Liver (tissue), 3 donors: ENCODE measurements around the gene PXDN.

Experiments
- EGR1 ChIP-seq, 2 donors: IDR thresholded peaks; 2 replicates each; pipeline ENCODE4 v1.6.1; 2016 to 2018; ENCODE audit warnings: antibody characterized with exemption in 2 of 2, low read depth in 2 of 2
- FOXA2 ChIP-seq: IDR thresholded peaks from 2 replicates; pipeline ENCODE4 v1.6.1; 2016; ENCODE audit warnings: antibody characterized with exemption
- HNF4G ChIP-seq: IDR thresholded peaks from 2 replicates; pipeline ENCODE4 v1.6.1; 2016; ENCODE audit warnings: antibody characterized with exemption
- RAD21 ChIP-seq, 2 donors: IDR thresholded peaks; 2 replicates each; pipeline ENCODE4 v1.6.1; 2016; ENCODE audit warnings: antibody characterized with exemption in 2 of 2, mild to moderate bottlenecking in 2 of 2
- RXRA ChIP-seq, 2 donors: IDR thresholded peaks; 2 replicates each; pipeline ENCODE4 v1.6.1; 2017 to 2018; ENCODE audit warnings: antibody characterized with exemption in 2 of 2, mild to moderate bottlenecking in 1 of 2
- SP1 ChIP-seq: IDR thresholded peaks from 2 replicates; pipeline ENCODE4 v1.6.1; 2018; ENCODE audit warnings: antibody characterized with exemption, mild to moderate bottlenecking
- YY1 ChIP-seq: IDR thresholded peaks from 2 replicates; pipeline ENCODE4 v1.6.1; 2016; ENCODE audit warnings: antibody characterized with exemption, mild to moderate bottlenecking
- TF ChIP-seq, protein P1 (sequence below): fragments of 150-350 bp; IDR thresholded peaks from 2 replicates; pipeline ENCODE4 v1.5.1; 2017; ENCODE audit warnings: improper control_type of control experiment, low read depth, low read length; ENCODE audit not compliant: missing input control
- TF ChIP-seq, protein P2 (sequence below): IDR thresholded peaks from 2 replicates; pipeline ENCODE4 v1.6.1; 2016; ENCODE audit warnings: antibody characterized with exemption
- TF ChIP-seq, protein P3 (sequence below): IDR thresholded peaks from 2 replicates; pipeline ENCODE4 v1.6.1; 2016; ENCODE audit warnings: antibody characterized with exemption, mild to moderate bottlenecking
- TF ChIP-seq, protein P4 (sequence below): IDR thresholded peaks from 2 replicates; pipeline ENCODE4 v1.6.1; 2016; ENCODE audit warnings: antibody characterized with exemption
- donor health status: healthy.
- donor health status: healthy.

DNA sequence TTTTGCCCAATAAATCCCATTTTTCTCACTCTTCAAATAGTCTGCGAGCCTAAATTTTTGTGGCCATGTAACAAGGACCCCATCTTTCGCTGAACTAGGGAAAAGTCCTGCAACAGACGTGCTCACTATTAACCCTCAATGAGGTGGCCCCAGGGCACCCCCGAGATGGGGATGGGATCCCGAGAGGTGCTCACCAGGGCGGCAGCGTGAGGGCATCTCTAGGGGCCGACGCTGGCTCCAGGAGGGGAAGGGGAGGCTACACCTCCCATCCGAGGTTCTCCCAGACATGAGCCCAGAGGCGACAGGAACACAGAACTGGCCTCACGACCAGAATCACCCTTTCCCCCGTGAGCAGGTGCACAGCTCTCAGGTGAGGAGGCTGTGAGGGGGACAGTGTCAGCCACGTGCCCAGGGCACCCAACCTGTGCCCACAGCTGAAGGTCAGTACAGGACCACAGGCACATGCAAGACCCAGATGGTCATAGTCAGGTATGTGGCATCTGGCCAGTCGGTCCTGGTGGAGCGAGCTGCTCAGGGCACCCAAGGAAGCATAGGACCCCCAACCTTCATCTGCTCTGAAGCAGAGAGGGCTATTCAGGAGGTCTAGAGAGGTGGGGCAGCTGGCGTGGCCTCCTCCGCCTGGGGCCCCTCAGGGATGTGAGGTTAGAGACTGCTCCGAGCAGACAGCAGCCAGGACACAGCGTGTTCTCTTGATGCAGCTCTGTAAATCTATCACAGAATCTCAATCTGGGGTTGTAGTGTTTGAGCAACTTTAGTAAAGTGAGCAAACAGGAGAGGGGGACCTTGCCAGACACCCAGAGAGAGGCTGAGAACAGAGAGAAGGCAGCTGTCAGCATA is 62.8 kb downstream of the PXDN start:
- TF ChIP-seq, protein P1, sequence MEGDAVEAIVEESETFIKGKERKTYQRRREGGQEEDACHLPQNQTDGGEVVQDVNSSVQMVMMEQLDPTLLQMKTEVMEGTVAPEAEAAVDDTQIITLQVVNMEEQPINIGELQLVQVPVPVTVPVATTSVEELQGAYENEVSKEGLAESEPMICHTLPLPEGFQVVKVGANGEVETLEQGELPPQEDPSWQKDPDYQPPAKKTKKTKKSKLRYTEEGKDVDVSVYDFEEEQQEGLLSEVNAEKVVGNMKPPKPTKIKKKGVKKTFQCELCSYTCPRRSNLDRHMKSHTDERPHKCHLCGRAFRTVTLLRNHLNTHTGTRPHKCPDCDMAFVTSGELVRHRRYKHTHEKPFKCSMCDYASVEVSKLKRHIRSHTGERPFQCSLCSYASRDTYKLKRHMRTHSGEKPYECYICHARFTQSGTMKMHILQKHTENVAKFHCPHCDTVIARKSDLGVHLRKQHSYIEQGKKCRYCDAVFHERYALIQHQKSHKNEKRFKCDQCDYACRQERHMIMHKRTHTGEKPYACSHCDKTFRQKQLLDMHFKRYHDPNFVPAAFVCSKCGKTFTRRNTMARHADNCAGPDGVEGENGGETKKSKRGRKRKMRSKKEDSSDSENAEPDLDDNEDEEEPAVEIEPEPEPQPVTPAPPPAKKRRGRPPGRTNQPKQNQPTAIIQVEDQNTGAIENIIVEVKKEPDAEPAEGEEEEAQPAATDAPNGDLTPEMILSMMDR: no peak
- TF ChIP-seq, protein P2, sequence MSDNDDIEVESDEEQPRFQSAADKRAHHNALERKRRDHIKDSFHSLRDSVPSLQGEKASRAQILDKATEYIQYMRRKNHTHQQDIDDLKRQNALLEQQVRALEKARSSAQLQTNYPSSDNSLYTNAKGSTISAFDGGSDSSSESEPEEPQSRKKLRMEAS: no peak
- TF ChIP-seq FOXA2 (no peak), HNF4G (no peak), YY1 (no peak), EGR1 (IDR thresholded peaks at IDR 0.05; ENCODE audit: low read depth in 2 of 2) (no peak), RXRA (IDR thresholded peaks at IDR 0.05) (no peak), SP1 (no peak), RAD21 (IDR thresholded peaks at IDR 0.05) (no peak)
- TF ChIP-seq, protein P3, sequence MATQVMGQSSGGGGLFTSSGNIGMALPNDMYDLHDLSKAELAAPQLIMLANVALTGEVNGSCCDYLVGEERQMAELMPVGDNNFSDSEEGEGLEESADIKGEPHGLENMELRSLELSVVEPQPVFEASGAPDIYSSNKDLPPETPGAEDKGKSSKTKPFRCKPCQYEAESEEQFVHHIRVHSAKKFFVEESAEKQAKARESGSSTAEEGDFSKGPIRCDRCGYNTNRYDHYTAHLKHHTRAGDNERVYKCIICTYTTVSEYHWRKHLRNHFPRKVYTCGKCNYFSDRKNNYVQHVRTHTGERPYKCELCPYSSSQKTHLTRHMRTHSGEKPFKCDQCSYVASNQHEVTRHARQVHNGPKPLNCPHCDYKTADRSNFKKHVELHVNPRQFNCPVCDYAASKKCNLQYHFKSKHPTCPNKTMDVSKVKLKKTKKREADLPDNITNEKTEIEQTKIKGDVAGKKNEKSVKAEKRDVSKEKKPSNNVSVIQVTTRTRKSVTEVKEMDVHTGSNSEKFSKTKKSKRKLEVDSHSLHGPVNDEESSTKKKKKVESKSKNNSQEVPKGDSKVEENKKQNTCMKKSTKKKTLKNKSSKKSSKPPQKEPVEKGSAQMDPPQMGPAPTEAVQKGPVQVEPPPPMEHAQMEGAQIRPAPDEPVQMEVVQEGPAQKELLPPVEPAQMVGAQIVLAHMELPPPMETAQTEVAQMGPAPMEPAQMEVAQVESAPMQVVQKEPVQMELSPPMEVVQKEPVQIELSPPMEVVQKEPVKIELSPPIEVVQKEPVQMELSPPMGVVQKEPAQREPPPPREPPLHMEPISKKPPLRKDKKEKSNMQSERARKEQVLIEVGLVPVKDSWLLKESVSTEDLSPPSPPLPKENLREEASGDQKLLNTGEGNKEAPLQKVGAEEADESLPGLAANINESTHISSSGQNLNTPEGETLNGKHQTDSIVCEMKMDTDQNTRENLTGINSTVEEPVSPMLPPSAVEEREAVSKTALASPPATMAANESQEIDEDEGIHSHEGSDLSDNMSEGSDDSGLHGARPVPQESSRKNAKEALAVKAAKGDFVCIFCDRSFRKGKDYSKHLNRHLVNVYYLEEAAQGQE: no peak
- TF ChIP-seq, protein P4, sequence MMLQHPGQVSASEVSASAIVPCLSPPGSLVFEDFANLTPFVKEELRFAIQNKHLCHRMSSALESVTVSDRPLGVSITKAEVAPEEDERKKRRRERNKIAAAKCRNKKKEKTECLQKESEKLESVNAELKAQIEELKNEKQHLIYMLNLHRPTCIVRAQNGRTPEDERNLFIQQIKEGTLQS: no peak
